GM21381 (cell line): Measurements from ENCODE around the gene MYO3A.
"Not testable (repeated sequence)": the region's sequence is repeated elsewhere in the genome, so short reads cannot be mapped to it uniquely, and the experiment has no call there.

Experiments used
- ATAC-seq: cut with Tn5 transposase; IDR thresholded peaks from one replicate; pipeline ENCODE4 v1.9.1; 2021; ENCODE audit warnings: mild to moderate bottlenecking, moderate library complexity; ENCODE audit not compliant: unreplicated experiment

MYO3A gene

GRCh38 chr10:25972631-25973030 is 38.6 kb downstream of the MYO3A start:
- ATAC-seq: no peak

- no peak for ATAC-seq
Measured at GRCh38 chr10:25974897-25975459, 40.9 kb downstream of the MYO3A start.

- ATAC-seq: no peak
Measured at GRCh38 chr10:25978771-25979170, 44.7 kb downstream of the MYO3A start.

- no peak for ATAC-seq
Measured at GRCh38 chr10:25982107-25982506, 48.1 kb downstream of the MYO3A start.

- ATAC-seq: no peak
Measured at GRCh38 chr10:25988583-25988982, 54.6 kb downstream of the MYO3A start.

- no peak for ATAC-seq
Measured at GRCh38 chr10:25989951-25990350, 55.9 kb downstream of the MYO3A start.

GRCh38 chr10:25999295-25999981 is 65.4 kb downstream of the MYO3A start:
- ATAC-seq: no peak

GRCh38 chr10:26000971-26001370 is 66.9 kb downstream of the MYO3A start:
- ATAC-seq: no peak

- not testable (repeated sequence) for ATAC-seq
Measured at GRCh38 chr10:26002466-26002865, 68.4 kb downstream of the MYO3A start.

GRCh38 chr10:26015092-26015491 is 81.1 kb downstream of the MYO3A start:
- ATAC-seq: no peak

GRCh38 chr10:26022831-26023230 is 88.8 kb downstream of the MYO3A start:
- ATAC-seq: no peak

- ATAC-seq: no peak
Measured at GRCh38 chr10:26024303-26024702, 90.3 kb downstream of the MYO3A start.

- no peak for ATAC-seq
Measured at GRCh38 chr10:26025523-26025922, 91.5 kb downstream of the MYO3A start.

GRCh38 chr10:26029858-26030257 is 95.8 kb downstream of the MYO3A start:
- ATAC-seq: no peak

- ATAC-seq: no peak
Measured at GRCh38 chr10:26031300-26031699, 97.3 kb downstream of the MYO3A start.

GRCh38 chr10:26043469-26043868 is 109.4 kb downstream of the MYO3A start:
- ATAC-seq: no peak

GRCh38 chr10:26044141-26044749 is 110.2 kb downstream of the MYO3A start:
- no peak for ATAC-seq

- ATAC-seq: no peak
Measured at GRCh38 chr10:26046073-26046700, 112.2 kb downstream of the MYO3A start.

GRCh38 chr10:26048756-26049155 is 114.7 kb downstream of the MYO3A start:
- ATAC-seq: no peak

- no peak for ATAC-seq
Measured at GRCh38 chr10:26052326-26052725, 118.3 kb downstream of the MYO3A start.

GRCh38 chr10:26057466-26057865 is 123.4 kb downstream of the MYO3A start:
- no peak for ATAC-seq

- no peak for ATAC-seq
Measured at GRCh38 chr10:26064106-26064505, 130.1 kb downstream of the MYO3A start.
